HepG2 (cell line): ENCODE data around the gene CCDC30. TPM values are rescaled to one million over a fixed set of nuclear protein-coding genes. Genes with fewer than 3 reads are reported as not detected.

Experiments used
- ARHGAP35 ChIP-seq: sonication (generic); formaldehyde crosslinking; IDR thresholded peaks from 2 replicates; pipeline ENCODE4 v1.9.0; 2022; ENCODE audit warnings: mild to moderate bottlenecking, inconsistent platforms, moderate library complexity, missing genetic modification reagents, borderline replicate concordance
- ASH2L ChIP-seq: fragments of 300-600, 200-600 bp; sonication (generic); IDR thresholded peaks from 2 replicates; pipeline ENCODE4 v1.7.0; 2017; ENCODE audit warnings: low read depth, mild to moderate bottlenecking, moderate library complexity, mixed read lengths, low read length; ENCODE audit not compliant: insufficient read length
- FOXA3 ChIP-seq: IDR thresholded peaks from 2 replicates; pipeline ENCODE4 v1.6.1; 2016; ENCODE audit warnings: missing genetic modification reagents, missing compliant biosample characterization
- NFRKB ChIP-seq: fragments of 450-650 bp; IDR thresholded peaks from 2 replicates; pipeline ENCODE4 v1.6.1; 2017
- THAP9 ChIP-seq: sonication (generic); formaldehyde crosslinking; IDR thresholded peaks from 2 replicates; pipeline ENCODE4; 2020; ENCODE audit warnings: missing genetic modification reagents, mild to moderate bottlenecking, borderline replicate concordance
- YEATS2 ChIP-seq: sonication (generic); formaldehyde crosslinking; IDR thresholded peaks from 2 replicates; pipeline ENCODE4 v1.4.0; 2020; ENCODE audit warnings: missing genetic modification reagents, borderline replicate concordance
- ZNF235 ChIP-seq: sonication (generic); formaldehyde crosslinking; IDR thresholded peaks from 2 replicates; pipeline ENCODE4 v1.8.1; 2023; ENCODE audit warnings: mild to moderate bottlenecking, missing genetic modification reagents, borderline replicate concordance
- ZNF501 ChIP-seq: sonication (generic); formaldehyde crosslinking; IDR thresholded peaks from 2 replicates; pipeline ENCODE4 v1.5.1; 2020; ENCODE audit warnings: mild to moderate bottlenecking, moderate library complexity, missing genetic modification reagents
- ZNF639 ChIP-seq: conservative IDR thresholded peaks from 2 replicates; pipeline ENCODE4 v1.6.1; 2018; ENCODE audit warnings: missing genetic modification reagents
- polyA plus RNA-seq, 8 experiments: library from polyadenylated mRNA; depleted of rRNA in 3 of 8; stranded (reverse) in 7 of 8; unstranded in 1 of 8; fragments of >200 nt; fragmentation: Illumina TruSeq in 4 of 8; extraction: Trizol in 4 of 8; gene quantifications; 2 replicates each; pipeline versions ENCODE4 v1.2.1 to v1.2.3, GENCODE V29; 2011 to 2016; ENCODE audit warnings: low read depth in 4 of 8, missing spikeins in 1 of 8, mixed read lengths in 1 of 8; ENCODE audit not compliant: insufficient read depth in 1 of 8
- total RNA-seq, 5 experiments: library from RNA; depleted of rRNA; stranded (reverse); fragments of >200 nt; fragmentation: Illumina TruSeq; extraction: Trizol; gene quantifications; 2 replicates each; pipeline ENCODE4 v1.2.3, GENCODE V29; 2016; ENCODE audit warnings: low read depth in 1 of 5
- TF ChIP-seq, protein P1 (sequence below): sonication (generic); formaldehyde crosslinking; IDR thresholded peaks from 2 replicates; pipeline ENCODE4 v1.4.0; 2020; ENCODE audit warnings: mild to moderate bottlenecking, missing genetic modification reagents
- TF ChIP-seq, protein P2 (sequence below): sonication (generic); formaldehyde crosslinking; IDR thresholded peaks from 2 replicates; pipeline ENCODE4 v1.4.0; 2020; ENCODE audit warnings: missing genetic modification reagents, borderline replicate concordance
- TF ChIP-seq, protein P3 (sequence below): sonication (generic); formaldehyde crosslinking; IDR thresholded peaks from 2 replicates; pipeline ENCODE4 v1.4.0; 2020; ENCODE audit warnings: missing genetic modification reagents

CCDC30 gene
- total and polyA plus RNA-seq, 2 of the 13 experiments (the other 11 are each of a cell fraction or from before 2014, with no cell fraction given) = 0.25 to 0.77 TPM

- TF ChIP-seq ASH2L (peak; percentile 77), NFRKB (no peak), THAP9 (CRISPR knock-in tag) (no peak), ARHGAP35 (CRISPR knock-in tag) (peak; percentile 83; the same call in 1 of the 2 replicates), YEATS2 (CRISPR knock-in tag) (0 out of 2 replicates have a peak, but pooled peaks have one; percentile 25), ZNF235 (CRISPR knock-in tag) (0 out of 2 replicates have a peak, but pooled peaks have one; percentile 71), FOXA3 (peak; percentile 26), ZNF639 (CRISPR knock-in tag) (peak; percentile 68; the same call in 1 of the 2 replicates), ZNF501 (CRISPR knock-in tag) (no peak)
- TF ChIP-seq, protein P1, sequence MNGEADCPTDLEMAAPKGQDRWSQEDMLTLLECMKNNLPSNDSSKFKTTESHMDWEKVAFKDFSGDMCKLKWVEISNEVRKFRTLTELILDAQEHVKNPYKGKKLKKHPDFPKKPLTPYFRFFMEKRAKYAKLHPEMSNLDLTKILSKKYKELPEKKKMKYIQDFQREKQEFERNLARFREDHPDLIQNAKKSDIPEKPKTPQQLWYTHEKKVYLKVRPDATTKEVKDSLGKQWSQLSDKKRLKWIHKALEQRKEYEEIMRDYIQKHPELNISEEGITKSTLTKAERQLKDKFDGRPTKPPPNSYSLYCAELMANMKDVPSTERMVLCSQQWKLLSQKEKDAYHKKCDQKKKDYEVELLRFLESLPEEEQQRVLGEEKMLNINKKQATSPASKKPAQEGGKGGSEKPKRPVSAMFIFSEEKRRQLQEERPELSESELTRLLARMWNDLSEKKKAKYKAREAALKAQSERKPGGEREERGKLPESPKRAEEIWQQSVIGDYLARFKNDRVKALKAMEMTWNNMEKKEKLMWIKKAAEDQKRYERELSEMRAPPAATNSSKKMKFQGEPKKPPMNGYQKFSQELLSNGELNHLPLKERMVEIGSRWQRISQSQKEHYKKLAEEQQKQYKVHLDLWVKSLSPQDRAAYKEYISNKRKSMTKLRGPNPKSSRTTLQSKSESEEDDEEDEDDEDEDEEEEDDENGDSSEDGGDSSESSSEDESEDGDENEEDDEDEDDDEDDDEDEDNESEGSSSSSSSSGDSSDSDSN (CRISPR knock-in tag) = peak; percentile 60; the same call in 1 of the 2 replicates
- TF ChIP-seq, protein P2, sequence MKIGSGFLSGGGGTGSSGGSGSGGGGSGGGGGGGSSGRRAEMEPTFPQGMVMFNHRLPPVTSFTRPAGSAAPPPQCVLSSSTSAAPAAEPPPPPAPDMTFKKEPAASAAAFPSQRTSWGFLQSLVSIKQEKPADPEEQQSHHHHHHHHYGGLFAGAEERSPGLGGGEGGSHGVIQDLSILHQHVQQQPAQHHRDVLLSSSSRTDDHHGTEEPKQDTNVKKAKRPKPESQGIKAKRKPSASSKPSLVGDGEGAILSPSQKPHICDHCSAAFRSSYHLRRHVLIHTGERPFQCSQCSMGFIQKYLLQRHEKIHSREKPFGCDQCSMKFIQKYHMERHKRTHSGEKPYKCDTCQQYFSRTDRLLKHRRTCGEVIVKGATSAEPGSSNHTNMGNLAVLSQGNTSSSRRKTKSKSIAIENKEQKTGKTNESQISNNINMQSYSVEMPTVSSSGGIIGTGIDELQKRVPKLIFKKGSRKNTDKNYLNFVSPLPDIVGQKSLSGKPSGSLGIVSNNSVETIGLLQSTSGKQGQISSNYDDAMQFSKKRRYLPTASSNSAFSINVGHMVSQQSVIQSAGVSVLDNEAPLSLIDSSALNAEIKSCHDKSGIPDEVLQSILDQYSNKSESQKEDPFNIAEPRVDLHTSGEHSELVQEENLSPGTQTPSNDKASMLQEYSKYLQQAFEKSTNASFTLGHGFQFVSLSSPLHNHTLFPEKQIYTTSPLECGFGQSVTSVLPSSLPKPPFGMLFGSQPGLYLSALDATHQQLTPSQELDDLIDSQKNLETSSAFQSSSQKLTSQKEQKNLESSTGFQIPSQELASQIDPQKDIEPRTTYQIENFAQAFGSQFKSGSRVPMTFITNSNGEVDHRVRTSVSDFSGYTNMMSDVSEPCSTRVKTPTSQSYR (CRISPR knock-in tag) = 0 out of 2 replicates have a peak, but pooled peaks have one; percentile 21
- TF ChIP-seq, protein P3, sequence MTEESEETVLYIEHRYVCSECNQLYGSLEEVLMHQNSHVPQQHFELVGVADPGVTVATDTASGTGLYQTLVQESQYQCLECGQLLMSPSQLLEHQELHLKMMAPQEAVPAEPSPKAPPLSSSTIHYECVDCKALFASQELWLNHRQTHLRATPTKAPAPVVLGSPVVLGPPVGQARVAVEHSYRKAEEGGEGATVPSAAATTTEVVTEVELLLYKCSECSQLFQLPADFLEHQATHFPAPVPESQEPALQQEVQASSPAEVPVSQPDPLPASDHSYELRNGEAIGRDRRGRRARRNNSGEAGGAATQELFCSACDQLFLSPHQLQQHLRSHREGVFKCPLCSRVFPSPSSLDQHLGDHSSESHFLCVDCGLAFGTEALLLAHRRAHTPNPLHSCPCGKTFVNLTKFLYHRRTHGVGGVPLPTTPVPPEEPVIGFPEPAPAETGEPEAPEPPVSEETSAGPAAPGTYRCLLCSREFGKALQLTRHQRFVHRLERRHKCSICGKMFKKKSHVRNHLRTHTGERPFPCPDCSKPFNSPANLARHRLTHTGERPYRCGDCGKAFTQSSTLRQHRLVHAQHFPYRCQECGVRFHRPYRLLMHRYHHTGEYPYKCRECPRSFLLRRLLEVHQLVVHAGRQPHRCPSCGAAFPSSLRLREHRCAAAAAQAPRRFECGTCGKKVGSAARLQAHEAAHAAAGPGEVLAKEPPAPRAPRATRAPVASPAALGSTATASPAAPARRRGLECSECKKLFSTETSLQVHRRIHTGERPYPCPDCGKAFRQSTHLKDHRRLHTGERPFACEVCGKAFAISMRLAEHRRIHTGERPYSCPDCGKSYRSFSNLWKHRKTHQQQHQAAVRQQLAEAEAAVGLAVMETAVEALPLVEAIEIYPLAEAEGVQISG (CRISPR knock-in tag) = peak; percentile 71; the same call in 1 of the 2 replicates
Measured at GRCh38 chr1:42682739-42683531, 219.8 kb downstream of the CCDC30 start (continued).
